ENCODE results near the gene MCTP1. TPM values are rescaled to one million over a fixed set of nuclear protein-coding genes. Genes with fewer than 3 reads are reported as not detected.

Gene MCTP1
- polyA plus RNA-seq, 3 donors: 34.4 to 72.9 (median 55.5) TPM

DNA sequence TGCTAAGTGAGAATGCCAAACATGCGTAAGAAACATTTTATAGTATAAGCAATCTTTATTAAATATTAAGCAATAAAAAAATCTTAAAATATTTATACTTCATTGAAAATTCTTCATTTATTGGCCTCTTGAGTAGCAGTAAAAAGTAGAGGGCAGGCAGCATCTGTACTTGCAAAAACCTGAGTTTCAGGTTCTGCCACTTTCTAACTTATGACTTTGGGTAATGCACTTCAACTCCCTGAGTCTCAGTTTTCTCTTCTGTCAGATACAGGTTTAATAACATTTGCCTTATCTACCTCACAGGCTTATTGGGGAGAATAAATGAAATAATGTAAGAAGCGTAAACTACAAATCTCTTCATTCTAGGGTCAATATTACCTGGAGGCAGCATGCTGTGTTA is 19.8 kb upstream of the MCTP1 start:
- no peaks in the 10 kb centered on the region for H3K4me1 Mint-ChIP-seq
- no peaks in the 10 kb centered on the region for H3K36me3 Mint-ChIP-seq
- Histone ChIP-seq H3K4me1 (ENCODE audit: control insufficient read depth in 1 of 2, insufficient read depth in 2 of 2, low read length in 2 of 2) (no peaks in the 10 kb centered on the region), H4K20me1 (ENCODE audit: insufficient read depth, low read length) (no peaks in the 10 kb centered on the region), H2AFZ (ENCODE audit: insufficient read depth, low read depth, low read length, poor library complexity, severe bottlenecking) (no peak overlapping the region), H3K79me2 (ENCODE audit: insufficient read depth, low read length) (no peaks in the 10 kb centered on the region), H3K36me3 (replicated peaks in 1 of 2; ENCODE audit: control insufficient read depth in 1 of 2, insufficient read depth in 2 of 2, low read length in 2 of 2) (no peaks in the 10 kb centered on the region), H3K9me3 (replicated peaks in 1 of 2; ENCODE audit: control insufficient read depth in 1 of 2, insufficient read depth in 1 of 2, low read length in 2 of 2) (no peaks in the 10 kb centered on the region), H3K27ac (ENCODE audit: low read depth in 1 of 2, low read length in 2 of 2) (no peak overlapping the region), H3K4me3 (replicated peaks in 1 of 3; ENCODE audit: low read depth in 2 of 3, low read length in 3 of 3) (no peak overlapping the region), H3K9ac (ENCODE audit: insufficient read depth, low read length, poor library complexity, severe bottlenecking) (no peak overlapping the region), H3K4me2 (replicated peaks; ENCODE audit: extremely low read depth, low read length, poor library complexity, severe bottlenecking) (no peak overlapping the region), H3K27me3 (ENCODE audit: control insufficient read depth in 2 of 2, insufficient read depth in 2 of 2, low read length in 2 of 2) (peaks cover 0 to 6% of the 10 kb centered on the region in 2 donors)
- DNase-seq: no peak
- H3K27ac Mint-ChIP-seq: no peak overlapping the region
- WGBS (ENCODE audit: insufficient coverage): no CpG with 5 or more reads among the region's 2 CpGs
- intact Hi-C loops (cut with micrococcal nuclease): no loop called here
- peaks cover 0 to 4% (median 1%) of the 10 kb centered on the region in 7 donors for H3K9me3 Mint-ChIP-seq
- peaks cover 3 to 5% (median 4%) of the 10 kb centered on the region in 3 donors for H3K27me3 Mint-ChIP-seq (ENCODE audit: low read depth in 3 of 3)
- no peak overlapping the region for H3K4me3 Mint-ChIP-seq
- TF ChIP-seq CTCF (IDR thresholded peaks at IDR 0.05): no peak

DNA sequence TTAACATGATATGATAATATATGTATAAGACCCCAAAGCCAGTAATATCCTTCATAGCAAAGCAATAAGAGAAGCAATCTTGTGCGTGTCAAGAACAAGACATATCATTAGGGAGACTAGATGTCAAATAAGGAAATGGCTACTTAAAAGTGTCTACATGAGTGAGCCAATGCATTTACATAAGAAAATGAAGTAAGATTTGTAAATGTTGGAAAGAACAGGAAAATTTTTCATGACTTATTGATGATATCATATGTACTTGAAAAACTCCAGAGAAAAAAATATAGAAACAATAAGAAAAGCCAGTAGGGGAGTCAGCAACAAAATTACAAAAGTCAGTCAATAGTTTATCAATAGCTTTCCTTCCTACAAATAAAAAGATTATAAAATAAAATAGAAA is 13.8 kb upstream of the MCTP1 start:
- TF ChIP-seq CTCF (IDR thresholded peaks at IDR 0.05): no peak
- Histone ChIP-seq H3K27ac (ENCODE audit: low read depth in 1 of 2, low read length in 2 of 2) (no peak overlapping the region), H3K36me3 (replicated peaks in 1 of 2; ENCODE audit: control insufficient read depth in 1 of 2, insufficient read depth in 2 of 2, low read length in 2 of 2) (no peaks in the 10 kb centered on the region), H3K4me2 (replicated peaks; ENCODE audit: extremely low read depth, low read length, poor library complexity, severe bottlenecking) (no peak overlapping the region), H4K20me1 (ENCODE audit: insufficient read depth, low read length) (no peaks in the 10 kb centered on the region), H2AFZ (ENCODE audit: insufficient read depth, low read depth, low read length, poor library complexity, severe bottlenecking) (no peak overlapping the region), H3K79me2 (ENCODE audit: insufficient read depth, low read length) (no peaks in the 10 kb centered on the region), H3K27me3 (ENCODE audit: control insufficient read depth in 2 of 2, insufficient read depth in 2 of 2, low read length in 2 of 2) (peaks cover 3 to 6% of the 10 kb centered on the region in 2 donors), H3K4me1 (ENCODE audit: control insufficient read depth in 1 of 2, insufficient read depth in 2 of 2, low read length in 2 of 2) (no peaks in the 10 kb centered on the region), H3K9me3 (replicated peaks in 1 of 2; ENCODE audit: control insufficient read depth in 1 of 2, insufficient read depth in 1 of 2, low read length in 2 of 2) (no peaks in the 10 kb centered on the region), H3K4me3 (replicated peaks in 1 of 3; ENCODE audit: low read depth in 2 of 3, low read length in 3 of 3) (no peak overlapping the region), H3K9ac (ENCODE audit: insufficient read depth, low read length, poor library complexity, severe bottlenecking) (no peak overlapping the region)
- no CpG with 5 or more reads among the region's 1 CpG for WGBS (ENCODE audit: insufficient coverage)
- peaks cover 0 to 3% (median 0%) of the 10 kb centered on the region in 7 donors for H3K9me3 Mint-ChIP-seq
- intact Hi-C loops (cut with micrococcal nuclease): no loop called here
- no peaks in the 10 kb centered on the region for H3K36me3 Mint-ChIP-seq
- no peaks in the 10 kb centered on the region for H3K4me1 Mint-ChIP-seq
- H3K27ac Mint-ChIP-seq: no peak overlapping the region
- H3K4me3 Mint-ChIP-seq: no peak overlapping the region
- DNase-seq: no peak
- H3K27me3 Mint-ChIP-seq (ENCODE audit: low read depth in 3 of 3): peaks cover 2 to 8% (median 3%) of the 10 kb centered on the region in 3 donors
